Neural progenitor cell (in vitro differentiated cells): ENCODE data around the gene MYRFL. TPM values are rescaled to one million over a fixed set of nuclear protein-coding genes. Genes with fewer than 3 reads are reported as not detected.

Source experiments
- DNase-seq: peaks from one replicate; pipeline ENCODE4 v3.0.0-alpha.2; 2016; ENCODE audit warnings: low spot score
- H2AFZ ChIP-seq: fragments of 200-600 bp; sonication (generic); replicated peaks from 2 replicates; pipeline ENCODE4 v1.6.1; 2016; ENCODE audit warnings: antibody characterized with exemption
- H3F3A ChIP-seq: fragments of 200-600 bp; sonication (generic); 2 replicates; pipeline ENCODE4 v1.6.1; 2016; ENCODE audit warnings: antibody characterized with exemption, low read depth
- H3K27ac ChIP-seq: fragments of 200-600 bp; sonication (generic); 2 replicates; pipeline ENCODE4 v1.5.1; 2016; ENCODE audit warnings: mild to moderate bottlenecking
- H3K27me3 ChIP-seq: fragments of 200-600 bp; sonication (generic); 2 replicates; pipeline ENCODE4 v1.6.1; 2016; ENCODE audit warnings: mild to moderate bottlenecking, moderate library complexity
- H3K36me3 ChIP-seq: fragments of 200-600 bp; sonication (generic); 2 replicates; pipeline ENCODE4 v1.5.1; 2016
- H3K4me1 ChIP-seq: fragments of 200-600 bp; sonication (generic); 2 replicates; pipeline ENCODE4 v1.6.1; 2016; ENCODE audit warnings: mixed run types
- H3K4me2 ChIP-seq: fragments of 200-600 bp; sonication (generic); 2 replicates; pipeline ENCODE4 v1.6.1; 2016
- H3K4me3 ChIP-seq: fragments of 200-600 bp; sonication (generic); 2 replicates; pipeline ENCODE4 v1.5.1; 2016
- H3K79me2 ChIP-seq: fragments of 200-600 bp; sonication (generic); 2 replicates; pipeline ENCODE4 v1.6.1; 2016; ENCODE audit warnings: low read depth
- H3K9ac ChIP-seq: fragments of 200-600 bp; sonication (generic); 2 replicates; pipeline ENCODE4 v1.6.1; 2016
- H3K9me3 ChIP-seq: fragments of 200-600 bp; sonication (generic); 2 replicates; pipeline ENCODE4 v1.5.1; 2016; ENCODE audit warnings: low read depth
- H4K20me1 ChIP-seq: fragments of 200-600 bp; sonication (generic); 2 replicates; pipeline ENCODE4 v1.6.1; 2016; ENCODE audit warnings: low read depth
- H3K27ac Mint-ChIP-seq: 3 replicates; pipeline ENCODE4 v1.8.0; 2021; ENCODE audit warnings: mixed read lengths
- H3K27me3 Mint-ChIP-seq: 2 replicates; pipeline ENCODE4 v1.8.0; 2022; ENCODE audit warnings: low read depth, mild to moderate bottlenecking, inconsistent platforms, moderate library complexity, mixed read lengths; ENCODE audit not compliant: insufficient read depth
- H3K36me3 Mint-ChIP-seq: 3 replicates; pipeline ENCODE4 v1.8.0; 2021; ENCODE audit warnings: mixed read lengths
- H3K4me1 Mint-ChIP-seq: 3 replicates; pipeline ENCODE4 v1.8.0; 2021; ENCODE audit warnings: mixed read lengths
- H3K4me3 Mint-ChIP-seq: 3 replicates; pipeline ENCODE4 v1.8.0; 2021; ENCODE audit warnings: mild to moderate bottlenecking, moderate library complexity, mixed read lengths
- H3K9me3 Mint-ChIP-seq: 3 replicates; pipeline ENCODE4 v1.8.0; 2020; ENCODE audit warnings: mixed read lengths
- CTCF ChIP-seq: fragments of 200-600 bp; sonication (generic); IDR thresholded peaks from 2 replicates; pipeline ENCODE4 v1.5.1; 2017; ENCODE audit warnings: antibody characterized with exemption, mild to moderate bottlenecking
- EZH2 ChIP-seq: fragments of 200-600 bp; sonication (generic); IDR thresholded peaks from 2 replicates; pipeline ENCODE4 v1.6.1; 2017; ENCODE audit warnings: antibody characterized with exemption, mild to moderate bottlenecking, moderate library complexity
- EZH2phosphoT487 ChIP-seq: fragments of 200-600 bp; sonication (generic); IDR thresholded peaks from 2 replicates; pipeline ENCODE4 v1.6.1; 2017; ENCODE audit warnings: antibody characterized with exemption
- total RNA-seq: library from RNA; depleted of rRNA; stranded (reverse); fragments of >200 nt; gene quantifications from 2 replicates; pipeline ENCODE4 v1.2.3, GENCODE V29; 2015; ENCODE audit warnings: low replicate concordance

Gene MYRFL
- total RNA-seq, 1 donor from 2014 or later, result not detected

GRCh38 chr12:69874606-69875005, 49.6 kb downstream of the MYRFL start:
- Histone ChIP-seq H3F3A (no peaks in the 10 kb centered on the region), H3K4me2 (no peak overlapping the region), H2AFZ (no peak overlapping the region), H3K36me3 (no peaks in the 10 kb centered on the region), H3K27me3 (no peaks in the 10 kb centered on the region), H3K4me3 (no peak overlapping the region), H3K27ac (no peak overlapping the region), H4K20me1 (no peaks in the 10 kb centered on the region), H3K4me1 (peaks cover 15% of the 10 kb centered on the region), H3K9ac (no peak overlapping the region), H3K79me2 (no peaks in the 10 kb centered on the region), H3K9me3 (no peaks in the 10 kb centered on the region)
- peaks cover 4% of the 10 kb centered on the region for H3K27me3 Mint-ChIP-seq
- no peaks in the 10 kb centered on the region for H3K36me3 Mint-ChIP-seq
- no peak for TF ChIP-seq CTCF
- TF ChIP-seq EZH2, result no peak
- TF ChIP-seq EZH2phosphoT487, result no peak
- no peaks in the 10 kb centered on the region for H3K9me3 Mint-ChIP-seq
- peaks cover 6% of the 10 kb centered on the region for H3K4me1 Mint-ChIP-seq
- H3K27ac Mint-ChIP-seq, result no peak overlapping the region
- DNase-seq, result no peak
- no peak overlapping the region for H3K4me3 Mint-ChIP-seq

GRCh38 chr12:69875416-69875935, 50.4 kb downstream of the MYRFL start:
- no peaks in the 10 kb centered on the region for H3K36me3 ChIP-seq
- H3K4me3 Mint-ChIP-seq, result no peak overlapping the region
- H3K27ac ChIP-seq, result no peak overlapping the region
- peak; percentile 29 for DNase-seq
- H3K27ac Mint-ChIP-seq, result no peak overlapping the region
- peaks cover 16% of the 10 kb centered on the region for H3K4me1 ChIP-seq
- no peaks in the 10 kb centered on the region for H3K9me3 Mint-ChIP-seq
- no peaks in the 10 kb centered on the region for H3K9me3 ChIP-seq
- TF ChIP-seq EZH2 (no peak), CTCF (no peak)
- peak overlapping the region; percentile 80 for H2AFZ ChIP-seq
- H3K4me1 Mint-ChIP-seq, result peaks cover 13% of the 10 kb centered on the region
- no peak overlapping the region for H3K4me3 ChIP-seq
- no peak overlapping the region for H3K9ac ChIP-seq
- no peaks in the 10 kb centered on the region for H3K79me2 ChIP-seq
- H3K27me3 ChIP-seq, result no peaks in the 10 kb centered on the region
- H4K20me1 ChIP-seq, result no peaks in the 10 kb centered on the region
- H3F3A ChIP-seq, result no peaks in the 10 kb centered on the region
- H3K4me2 ChIP-seq, result no peak overlapping the region
- no peaks in the 10 kb centered on the region for H3K36me3 Mint-ChIP-seq
- H3K27me3 Mint-ChIP-seq, result peaks cover 4% of the 10 kb centered on the region

- TF ChIP-seq EZH2phosphoT487 (no peak), EZH2 (no peak), CTCF (peak; percentile 95)
- no peaks in the 10 kb centered on the region for H3K36me3 ChIP-seq
- H3K9me3 Mint-ChIP-seq, result peaks cover 2% of the 10 kb centered on the region
- no peak overlapping the region for H3K4me3 Mint-ChIP-seq
- no peak overlapping the region for H3K27ac Mint-ChIP-seq
- peaks cover 13% of the 10 kb centered on the region for H3K4me1 Mint-ChIP-seq
- no peaks in the 10 kb centered on the region for H3K36me3 Mint-ChIP-seq
- peaks cover 4% of the 10 kb centered on the region for H3K27me3 Mint-ChIP-seq
- no peaks in the 10 kb centered on the region for H3K9me3 ChIP-seq
- H3K9ac ChIP-seq, result no peak overlapping the region
- H3K4me2 ChIP-seq, result peak overlapping the region; percentile 36
- peaks cover 16% of the 10 kb centered on the region for H3K4me1 ChIP-seq
- no peaks in the 10 kb centered on the region for H3K79me2 ChIP-seq
- no peak overlapping the region for H3K27ac ChIP-seq
- no peaks in the 10 kb centered on the region for H3K27me3 ChIP-seq
- no peaks in the 10 kb centered on the region for H4K20me1 ChIP-seq
- peak overlapping the region; percentile 26 for H3K4me3 ChIP-seq
- H2AFZ ChIP-seq, result peak overlapping the region; percentile 82
- H3F3A ChIP-seq, result no peaks in the 10 kb centered on the region
- peak; percentile 86 for DNase-seq
These were observed 54.3 kb downstream of the MYRFL start for GRCh38 chr12:69879007-69879960.
